ENCODE measurements around the gene TNNT2.

The TNNT2 gene

DNA sequence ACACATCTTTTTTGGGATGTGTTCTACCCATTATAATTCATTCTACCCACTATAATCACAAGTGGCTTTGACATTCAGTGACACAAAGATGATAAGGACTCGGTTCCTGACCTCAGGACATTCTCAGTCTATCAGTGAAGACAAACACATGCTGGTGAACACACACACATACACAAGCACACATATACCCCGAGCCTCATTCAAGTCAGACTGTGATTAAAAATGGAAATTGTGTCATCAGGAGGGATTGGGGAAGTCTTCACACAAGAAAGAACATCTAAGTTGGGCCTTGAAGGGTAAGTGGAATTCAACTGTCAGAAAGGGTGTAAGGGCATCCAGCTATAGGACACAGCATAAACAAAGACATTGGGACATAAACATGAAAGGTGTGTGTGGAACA, 24.2 kb upstream of the TNNT2 start:
- no peak for DNase-seq

DNA sequence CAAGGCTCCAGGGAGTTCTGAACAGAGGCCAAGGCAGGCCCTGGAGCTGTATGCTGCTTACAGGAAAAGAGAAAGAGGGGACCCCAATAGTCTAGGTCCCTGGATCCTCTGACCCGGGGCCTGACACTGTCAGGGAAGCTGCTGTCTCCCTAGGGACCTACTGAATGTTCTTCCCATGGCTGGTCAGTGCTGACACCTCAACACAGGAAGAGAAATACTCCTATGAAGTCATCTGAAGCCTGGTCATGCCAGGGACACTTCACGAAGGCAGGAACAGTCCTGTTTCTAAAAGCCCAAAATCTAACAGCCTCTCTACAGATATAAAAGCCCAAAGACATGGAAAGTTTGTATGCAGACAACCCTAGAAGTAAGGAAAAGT, 23.4 kb upstream of the TNNT2 start:
- no peak for DNase-seq

DNA sequence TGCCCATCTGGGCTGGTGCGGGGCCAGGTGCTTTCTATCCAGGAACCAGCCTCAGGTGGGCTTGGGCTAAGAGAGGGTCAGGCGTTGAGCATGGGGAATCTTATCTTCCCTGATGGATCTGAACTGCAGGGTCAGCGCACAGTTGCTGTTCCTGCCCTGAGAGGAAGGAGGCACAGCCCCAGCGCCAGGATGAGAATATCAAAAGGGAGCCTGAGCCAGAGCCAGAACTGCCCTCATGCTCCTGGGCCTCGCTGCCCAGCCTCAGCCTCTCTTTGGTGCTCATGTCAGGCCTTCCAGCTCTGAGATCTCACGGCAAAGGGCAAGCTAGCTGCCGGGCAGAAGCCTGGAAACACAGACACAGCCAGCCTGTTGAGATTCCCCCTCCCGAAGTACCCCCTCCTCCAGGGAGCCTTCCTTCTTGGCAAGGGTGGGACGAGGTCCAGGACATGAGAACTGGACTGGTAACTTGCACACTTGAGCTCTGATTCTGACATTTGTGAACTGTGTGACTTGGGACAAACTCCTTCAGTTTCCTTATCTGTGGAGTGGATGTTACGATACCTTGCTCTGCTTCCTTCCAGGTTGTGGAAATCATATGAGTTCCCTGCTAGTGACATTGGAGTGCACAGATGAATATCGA, 22.9 kb upstream of the TNNT2 start:
- DNase-seq: no peak

DNA sequence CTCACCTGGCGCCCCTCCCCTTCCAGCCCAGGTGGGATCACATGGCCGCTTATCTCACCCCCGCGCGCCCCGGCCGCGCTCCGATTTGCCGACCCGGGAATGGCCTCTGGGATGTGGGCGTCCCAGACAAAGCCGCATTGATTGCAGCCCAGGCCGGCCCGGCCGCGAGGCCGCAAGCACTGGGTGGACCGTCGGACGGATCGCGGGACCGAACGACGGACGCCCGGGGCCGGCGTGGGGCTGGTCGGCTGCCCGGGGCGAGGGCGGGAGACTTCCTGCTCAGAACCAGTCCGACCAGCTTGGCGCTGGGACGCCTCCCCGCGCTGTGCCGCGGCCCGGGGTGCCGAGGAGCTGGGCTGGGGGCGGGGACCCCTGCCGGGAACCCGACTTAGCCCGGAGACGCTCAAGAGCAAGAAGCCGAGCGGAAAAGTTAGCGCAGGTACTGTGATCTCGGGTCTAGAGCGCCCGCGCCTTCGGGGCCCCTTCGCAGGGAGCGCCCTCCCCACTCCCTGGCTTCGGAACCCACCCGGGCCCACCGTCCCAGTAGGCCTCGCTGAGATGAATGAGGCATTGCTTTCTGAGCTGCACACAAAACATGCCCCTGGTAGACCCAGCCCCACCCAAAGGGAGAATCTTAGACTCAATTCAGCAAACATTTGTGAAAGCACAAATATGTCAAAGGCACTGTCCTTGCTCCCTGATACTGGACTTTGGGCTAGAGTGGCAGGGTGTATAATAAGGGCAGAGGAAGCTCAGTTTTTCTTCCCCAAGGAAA, 22.1 kb upstream of the TNNT2 start:
- no peak for DNase-seq

DNA sequence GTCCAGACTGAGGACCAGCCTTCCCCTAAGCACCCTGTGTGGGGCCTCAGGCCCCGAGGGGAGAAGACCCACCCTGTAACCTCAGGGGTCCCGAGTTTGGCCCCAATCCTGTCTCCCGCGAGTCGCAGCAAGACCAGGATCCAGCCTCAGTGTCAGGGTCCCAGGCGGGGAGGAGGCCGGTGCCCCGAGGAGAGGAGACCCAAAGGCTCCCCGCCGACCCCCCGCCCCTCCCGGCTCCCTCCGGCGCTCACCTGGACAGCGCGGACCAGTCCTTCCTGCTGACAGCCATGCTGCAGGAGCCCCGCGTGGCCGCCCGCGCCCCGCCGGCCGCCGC, 21.5 kb upstream of the TNNT2 start, which contains the start of gene LAD1:
Gene LAD1, minus strand, starts transcription at position 307 of the 334 bp plus-strand sequence. Its CDS starts 18 bp downstream, at position 289.
- DNase-seq: no peak

DNA sequence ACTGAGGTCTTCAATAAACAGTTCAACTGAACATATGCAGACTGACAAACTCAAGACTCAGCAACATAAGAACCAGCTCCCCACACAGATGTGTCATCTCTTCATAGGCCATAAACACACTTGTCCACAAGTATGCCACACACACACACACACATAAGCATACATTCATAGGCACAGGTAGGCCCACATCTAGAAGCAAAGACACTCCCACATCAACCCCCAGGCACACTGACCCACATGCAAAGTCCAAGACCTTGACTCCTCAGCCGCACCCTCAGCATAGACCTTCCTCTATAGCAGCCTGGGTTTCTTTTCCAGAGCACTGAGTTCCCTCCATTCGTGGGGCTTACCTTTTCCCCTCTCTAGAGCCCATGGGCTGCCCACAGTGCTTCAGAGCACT, 20.2 kb upstream of the TNNT2 start:
- DNase-seq: no peak

DNA sequence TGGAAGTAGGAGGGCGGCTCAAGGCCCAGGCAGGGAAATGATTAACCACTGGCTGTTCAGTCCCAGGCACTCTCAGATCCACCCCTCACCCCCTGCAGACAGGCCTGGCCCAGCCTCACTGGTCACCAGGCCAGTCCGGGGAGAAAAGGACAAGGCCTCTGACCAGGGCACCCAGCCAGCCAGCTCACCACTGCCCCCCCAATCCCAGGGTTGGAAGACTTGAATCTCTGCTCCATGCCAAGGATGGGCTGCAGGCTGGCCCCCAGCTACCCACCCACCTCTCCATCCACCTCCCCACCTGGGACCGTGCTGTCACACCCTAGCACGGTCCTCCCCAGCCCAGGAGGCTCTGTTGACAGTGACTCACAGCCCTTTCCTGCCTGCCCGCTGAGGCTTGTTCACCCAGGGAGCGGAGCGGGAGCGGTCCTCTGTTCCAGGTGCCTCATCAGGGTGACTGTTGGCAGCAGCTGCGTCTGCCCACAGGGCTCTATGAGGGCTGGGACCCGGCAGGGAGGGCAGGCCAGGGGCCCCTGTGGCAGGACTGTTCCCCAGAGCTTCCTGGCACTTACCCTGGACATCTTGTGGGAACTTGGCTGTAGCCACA, 19.5 kb upstream of the TNNT2 start:
- no peak for DNase-seq

DNA sequence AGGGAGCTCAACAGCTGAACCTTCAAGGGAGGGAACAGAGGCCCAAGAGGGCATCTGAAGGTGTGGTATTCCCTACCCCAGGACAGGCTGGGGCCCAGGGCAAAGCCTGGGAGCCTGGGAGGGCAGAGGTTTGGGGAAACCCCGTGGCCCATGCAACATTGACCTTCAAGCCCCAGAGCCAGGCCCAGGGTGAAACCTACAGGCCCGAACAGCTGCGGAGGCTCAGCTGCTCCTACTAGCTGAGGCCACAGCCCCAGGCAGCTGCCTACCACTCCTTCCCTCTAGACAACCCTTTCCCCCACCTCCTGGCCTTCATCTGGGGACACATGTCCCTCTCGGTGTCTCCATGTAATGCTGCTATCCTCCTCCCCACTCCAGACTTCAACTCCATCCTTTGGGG, 18.5 kb upstream of the TNNT2 start:
- DNase-seq: no peak

DNA sequence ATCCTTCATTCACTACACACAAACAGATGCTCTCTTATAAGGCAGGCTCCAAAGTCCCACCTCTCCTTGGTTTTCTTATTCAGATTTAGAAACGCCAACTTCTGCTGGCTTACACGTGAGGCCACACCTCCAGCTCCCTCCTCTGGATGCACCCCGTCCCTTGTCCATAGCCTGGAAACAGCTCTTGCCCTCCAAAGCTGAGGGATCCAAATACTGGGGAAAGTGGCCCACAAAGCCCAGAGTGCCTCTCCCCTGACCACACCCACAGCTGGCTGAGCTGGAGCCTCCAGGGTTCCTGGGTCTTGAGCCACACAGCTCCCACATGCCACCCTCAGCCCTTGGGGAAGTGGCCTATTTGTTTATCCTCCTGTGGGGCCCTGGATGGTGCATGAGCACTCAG, 17.1 kb upstream of the TNNT2 start:
- no peak for DNase-seq

DNA sequence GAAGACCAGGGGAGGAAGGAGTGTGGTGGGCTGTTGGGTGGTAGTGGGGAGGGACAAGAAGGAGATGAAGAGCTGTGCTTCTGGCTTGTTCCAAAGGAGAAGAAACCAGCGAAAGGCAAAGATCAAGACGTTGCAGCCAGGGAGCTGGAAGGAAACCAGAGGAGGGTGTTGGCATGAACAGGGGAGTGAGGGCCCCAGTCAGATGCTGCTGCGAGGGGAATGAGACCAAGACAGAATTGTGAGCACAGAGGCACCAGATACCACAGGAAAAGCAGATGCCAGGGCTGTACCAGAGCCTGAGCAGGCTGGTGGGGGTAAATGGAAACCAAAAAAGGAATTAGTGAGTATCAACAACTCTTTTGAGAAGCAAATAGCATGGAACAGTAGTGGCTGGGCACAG, 15.6 kb upstream of the TNNT2 start:
- DNase-seq: no peak

DNA sequence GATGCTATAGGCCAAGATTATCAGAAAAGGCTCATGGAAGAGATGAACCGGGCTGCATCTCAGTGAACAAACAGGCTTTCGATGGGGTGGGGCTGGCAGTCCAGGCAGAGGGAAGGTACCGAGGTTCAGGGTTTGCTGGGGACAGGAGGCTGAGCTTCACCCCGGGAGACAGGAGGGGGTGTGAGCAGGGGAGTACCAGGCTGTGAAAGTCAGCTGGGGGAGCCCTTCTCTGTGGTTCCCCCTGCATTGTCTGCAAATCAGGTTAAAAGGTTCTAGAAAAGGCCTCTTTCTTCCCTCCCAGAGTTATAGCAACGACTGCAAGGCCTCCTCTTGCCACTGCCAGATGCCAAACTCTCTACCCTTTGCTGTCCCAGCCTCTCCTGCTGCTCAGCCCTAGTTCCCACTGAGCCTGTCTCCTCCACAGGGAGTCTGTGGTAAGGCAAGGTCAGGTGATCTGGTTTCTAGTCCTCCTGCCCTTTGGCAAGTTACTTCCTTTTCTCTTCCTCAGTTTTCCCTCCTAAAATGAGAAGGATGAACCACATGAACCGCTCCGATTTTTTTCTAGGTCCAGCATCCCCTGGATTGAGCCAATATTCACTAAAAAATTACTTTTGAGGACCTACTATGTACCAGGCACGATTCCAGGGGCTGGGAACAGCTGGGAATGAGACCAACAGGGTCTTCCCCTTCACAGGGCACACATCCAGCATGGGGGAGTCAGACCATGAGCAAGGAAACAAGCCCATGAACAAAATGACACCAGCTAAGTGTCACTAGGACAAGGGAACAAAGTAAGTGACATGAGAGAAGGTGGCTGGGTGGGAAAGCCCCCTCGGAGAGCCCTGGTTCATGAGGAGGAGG, 14.4 kb upstream of the TNNT2 start:
- no peak for DNase-seq

DNA sequence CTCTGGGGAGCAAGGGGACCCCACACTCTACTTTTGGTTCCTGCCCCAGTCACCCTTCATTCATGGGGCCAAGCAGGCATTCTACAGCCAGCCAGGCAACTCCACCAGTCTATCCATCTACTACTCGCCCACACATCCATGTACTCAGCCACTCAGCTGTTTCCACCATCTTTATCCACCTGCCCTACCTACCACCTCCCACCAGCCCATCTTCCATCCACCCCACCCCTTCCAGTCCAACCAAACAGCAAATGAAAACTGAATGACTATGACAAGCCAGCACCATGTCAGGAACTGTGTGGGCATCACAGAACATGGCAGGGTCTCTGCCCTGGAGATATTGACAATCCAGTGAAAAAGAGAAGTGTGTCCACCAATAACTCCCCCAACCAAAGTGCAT, 13.7 kb upstream of the TNNT2 start:
- no peak for DNase-seq

DNA sequence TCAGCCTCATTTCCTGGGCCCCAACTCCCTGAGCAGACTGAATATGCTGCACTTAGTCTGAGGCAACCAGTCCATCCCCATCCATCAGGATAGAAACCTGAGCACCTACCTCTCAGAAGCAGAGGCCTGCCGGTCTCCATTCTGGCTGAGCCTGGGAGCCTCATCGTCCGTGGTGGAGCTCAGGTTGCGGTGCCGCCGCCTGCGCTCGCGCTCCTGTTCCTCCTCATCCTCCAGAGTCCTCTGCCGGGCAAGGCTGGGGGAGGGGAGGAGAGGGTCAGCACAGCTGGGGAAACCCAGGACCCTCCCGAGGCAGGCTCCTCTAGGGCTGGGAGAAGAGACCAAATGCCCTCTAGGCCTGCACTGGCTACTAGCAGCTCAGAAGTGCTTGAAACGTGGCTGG, 11.6 kb upstream of the TNNT2 start:
- DNase-seq: no peak

DNA sequence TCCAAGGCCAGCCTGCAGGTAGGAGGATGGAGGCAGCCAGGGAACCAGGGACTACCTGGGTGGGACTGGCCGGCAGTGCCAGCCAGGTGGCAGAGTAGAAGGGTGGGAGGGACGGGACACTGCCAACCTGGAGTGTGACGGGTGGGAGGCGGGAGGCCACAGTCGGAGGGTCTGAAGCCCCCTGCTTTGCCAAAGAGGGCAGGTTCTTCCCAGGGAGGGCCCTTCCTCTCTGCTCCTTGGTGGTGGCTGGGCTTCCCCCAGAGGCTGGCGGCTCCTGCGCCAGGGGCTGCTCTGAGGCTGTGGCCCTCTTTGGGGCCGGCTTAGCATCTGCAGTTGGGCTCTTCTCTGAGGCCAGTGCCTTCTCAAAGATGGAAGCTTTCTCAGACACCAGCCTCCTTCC, 8.7 kb upstream of the TNNT2 start:
- no peak for DNase-seq

DNA sequence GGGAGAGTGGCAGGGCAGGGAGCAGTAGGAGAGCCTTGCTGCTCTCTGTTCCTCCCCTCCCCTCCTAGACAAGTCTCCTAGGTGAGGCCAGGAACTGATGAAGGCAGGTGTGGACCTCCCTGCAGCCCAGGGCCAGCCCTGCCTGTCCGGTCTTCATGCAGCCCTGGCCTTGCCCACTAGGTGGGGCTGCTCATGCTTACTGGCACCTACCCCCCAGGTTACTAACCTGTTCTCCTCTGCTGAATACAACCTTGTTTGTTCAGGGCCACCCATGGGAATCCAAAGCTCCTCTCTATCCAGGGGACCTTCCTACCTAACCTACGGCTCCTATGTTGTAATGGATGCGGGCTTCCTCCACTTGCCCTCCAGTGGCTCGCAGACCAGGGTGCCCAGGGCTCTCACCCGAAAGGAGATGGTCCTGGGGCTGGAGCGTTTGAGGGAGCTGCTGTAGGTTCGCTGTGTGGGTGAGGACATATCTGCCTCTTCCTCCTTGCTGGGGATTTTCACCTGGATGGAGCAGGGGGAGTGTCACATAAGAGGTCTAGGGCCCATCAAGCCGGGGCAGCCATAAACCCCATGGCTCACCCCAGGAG, 7.9 kb upstream of the TNNT2 start:
- DNase-seq: peak; percentile 38

DNA sequence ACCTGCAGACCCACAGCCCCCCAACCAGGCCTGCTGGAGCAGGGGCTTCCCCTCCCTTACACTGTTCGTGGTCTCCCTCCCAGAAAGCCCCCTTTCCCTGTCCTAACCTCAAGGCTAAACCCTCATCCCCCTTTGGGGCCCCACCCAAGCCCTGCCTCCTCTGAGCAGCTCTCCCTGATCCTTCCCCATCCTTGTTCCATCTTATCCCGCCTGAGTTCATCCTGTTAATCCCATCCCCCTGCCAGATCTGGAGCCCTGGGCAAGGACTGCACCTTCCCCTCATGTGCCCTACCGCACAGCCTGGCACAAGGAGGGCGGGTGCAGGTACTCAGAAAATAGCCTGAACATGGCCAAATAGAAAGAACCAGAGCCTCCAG, 6.9 kb upstream of the TNNT2 start:
- DNase-seq: peak; percentile 33

DNA sequence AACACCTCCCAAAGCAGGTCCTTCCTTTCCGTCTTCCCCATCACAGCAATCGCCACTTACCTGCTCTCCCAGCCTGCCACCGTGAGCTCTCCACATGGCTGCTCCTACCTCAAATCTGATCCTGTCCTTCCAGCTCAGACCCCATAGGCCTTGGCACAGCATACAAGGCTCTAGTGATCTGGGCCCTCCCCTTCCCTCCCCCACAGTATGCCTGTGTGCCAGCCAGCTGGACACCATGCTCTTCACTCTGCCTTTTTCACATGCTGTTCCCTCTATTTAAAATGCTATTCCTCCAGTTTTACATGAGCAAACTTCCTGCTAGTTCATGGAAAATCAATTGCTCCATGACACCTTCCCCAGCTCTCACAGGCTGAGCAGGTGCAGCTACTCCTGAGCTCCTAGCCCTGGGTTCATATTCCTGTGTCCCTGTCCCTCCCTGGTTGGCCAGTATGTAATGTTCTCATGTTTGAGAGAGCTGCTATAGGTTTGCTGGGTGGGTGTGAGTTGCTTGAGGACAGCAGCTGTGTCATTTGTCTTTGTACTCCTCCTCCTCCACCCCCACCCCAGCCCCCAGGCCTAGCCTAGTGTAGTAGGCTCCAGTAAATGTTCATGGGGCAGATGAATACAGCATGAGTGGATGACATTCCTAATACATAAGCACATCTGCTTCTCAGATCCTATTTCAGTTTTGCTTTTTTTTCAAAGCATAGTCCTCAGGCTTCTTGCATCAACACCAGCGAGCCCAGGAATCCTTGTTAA, 6.3 kb upstream of the TNNT2 start:
- peak; percentile 85 for DNase-seq

DNA sequence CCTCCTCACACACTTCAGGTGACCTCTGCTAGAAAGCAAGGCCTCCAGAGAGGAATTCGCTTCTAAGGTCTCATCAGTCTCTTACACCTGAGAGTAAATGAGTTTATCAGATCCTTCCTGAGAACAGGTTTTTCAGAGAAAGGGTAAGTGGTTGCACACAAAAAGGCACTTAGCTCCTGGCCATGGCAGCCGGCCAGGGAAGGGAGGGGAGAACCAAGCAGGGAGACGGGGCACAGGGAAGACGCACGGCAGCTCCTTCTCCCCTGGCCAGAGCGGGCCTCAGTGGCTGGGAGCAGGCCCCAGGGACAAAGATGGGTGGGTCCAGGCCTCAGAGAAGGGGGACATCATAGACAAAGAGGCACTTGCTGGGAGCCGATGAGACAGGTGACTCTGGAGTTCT, 3.6 kb upstream of the TNNT2 start:
- DNase-seq: no peak

DNA sequence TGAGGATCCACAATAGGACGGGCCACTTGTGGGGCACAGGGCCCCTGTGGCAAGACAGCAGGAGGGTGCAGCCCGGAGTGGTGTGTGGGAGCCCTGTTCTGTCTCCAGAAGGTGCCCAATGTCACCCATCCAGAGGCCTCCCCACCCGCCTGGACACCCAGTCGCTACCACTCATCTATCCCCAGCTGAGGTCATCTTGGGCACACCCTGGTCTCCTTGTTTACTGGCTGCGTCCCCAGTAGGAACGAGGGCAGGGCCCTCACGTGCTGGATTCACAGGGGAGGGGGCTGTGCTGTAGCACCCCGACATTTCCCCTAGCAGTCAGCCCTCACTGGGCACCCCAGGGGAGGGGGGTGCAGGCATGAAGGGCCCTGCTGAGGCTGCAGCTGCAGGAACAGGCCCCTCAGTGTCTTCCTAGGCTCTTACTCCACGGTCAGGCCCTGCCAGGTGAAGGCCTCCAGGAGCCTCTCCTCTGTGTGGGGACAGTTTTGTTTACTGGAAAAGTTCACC, 2.3 kb upstream of the TNNT2 start:
- no peak for DNase-seq

DNA sequence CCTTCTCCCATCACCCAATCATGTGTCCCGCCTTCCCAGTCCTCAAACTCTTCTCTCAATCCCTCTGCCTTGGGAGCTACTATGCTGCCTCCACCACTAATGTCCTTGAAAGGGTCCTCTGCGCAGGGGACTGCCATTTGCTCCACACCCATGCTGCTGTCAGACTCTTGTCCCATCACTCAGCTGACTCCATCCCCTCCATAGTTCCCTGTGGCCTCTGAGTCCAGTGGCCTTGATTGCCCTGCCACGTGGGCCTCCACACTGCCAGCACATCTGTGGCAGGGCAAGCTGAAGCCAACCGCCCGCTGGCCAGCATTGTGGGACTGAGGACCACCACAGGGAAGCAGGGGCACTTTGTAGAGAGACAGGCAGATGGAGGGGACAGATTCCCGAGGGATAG, 1.3 kb upstream of the TNNT2 start:
- DNase-seq: no peak

DNA sequence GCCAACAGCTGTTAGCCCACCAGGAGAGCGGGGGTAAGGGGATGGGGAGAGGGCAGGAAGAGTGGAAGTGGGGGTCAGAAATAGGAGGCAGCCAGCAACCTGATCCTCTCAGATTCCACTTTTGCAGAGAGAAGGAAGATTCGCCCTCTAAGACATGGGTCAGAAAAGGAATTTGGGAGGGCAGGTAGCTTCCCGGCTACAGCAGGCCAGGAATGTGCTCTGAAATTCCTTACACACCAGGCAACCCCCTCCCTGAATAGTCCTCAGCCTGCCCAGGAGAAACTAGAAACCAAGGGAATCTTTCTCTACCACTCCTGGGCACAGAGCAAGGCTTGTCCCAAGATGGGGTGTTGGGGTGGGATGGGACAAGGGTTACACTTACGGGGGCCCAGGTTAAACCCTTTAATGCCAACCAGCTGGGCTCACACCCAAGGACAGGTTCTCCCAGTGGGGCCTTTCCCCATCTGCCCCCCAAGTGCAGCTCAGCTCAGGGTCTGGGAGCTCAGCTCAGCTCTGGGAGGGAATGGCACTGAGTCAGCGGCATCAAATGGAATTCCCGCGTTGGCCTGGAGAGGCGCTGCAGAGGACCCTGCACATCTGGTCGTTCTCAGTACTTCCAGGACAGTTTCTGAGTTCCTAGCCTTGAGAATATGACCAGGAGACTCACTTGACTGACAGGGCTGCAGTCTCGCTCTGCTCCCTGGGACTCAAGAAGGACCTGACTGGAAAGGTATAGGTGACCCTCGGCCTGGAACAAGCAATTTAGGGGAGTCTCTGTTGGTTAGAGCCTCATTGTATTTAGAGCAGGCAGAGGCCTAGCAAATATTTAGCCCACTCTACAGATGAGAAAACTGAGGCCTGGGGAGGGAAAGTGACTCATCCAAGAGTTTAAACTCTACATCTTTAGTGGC, 761 bp downstream of the TNNT2 start:
- DNase-seq: peak; percentile 86
